DMS153 (cell line): ENCODE results near the gene SP6.

Experiments used
- DNase-seq: peaks from one replicate; lab custom pipeline; 2025; lab: John Stamatoyannopoulos, UW

SP6 gene

GRCh38 chr17:47853616-47854015, 2.7 kb upstream of the SP6 start:
- no peak for DNase-seq

GRCh38 chr17:47852113-47852949, 1.4 kb upstream of the SP6 start:
- no peak for DNase-seq

- no peak for DNase-seq
These were observed 775 bp upstream of the SP6 start for GRCh38 chr17:47851764-47852112.

GRCh38 chr17:47850373-47850691, 631 bp downstream of the SP6 start:
- no peak for DNase-seq

GRCh38 chr17:47848198-47848513, 2.8 kb downstream of the SP6 start:
- no peak for DNase-seq

GRCh38 chr17:47847341-47848197, 3.4 kb downstream of the SP6 start:
- DNase-seq: no peak

GRCh38 chr17:47846716-47847340, 4.1 kb downstream of the SP6 start:
- no peak for DNase-seq

- no peak for DNase-seq
These were observed 5.3 kb downstream of the SP6 start for GRCh38 chr17:47845716-47846075.

- DNase-seq: no peak
These were observed 5.9 kb downstream of the SP6 start for GRCh38 chr17:47844814-47845715.

GRCh38 chr17:47844227-47844626, 6.7 kb downstream of the SP6 start:
- DNase-seq: no peak

- no peak for DNase-seq
These were observed 7.6 kb downstream of the SP6 start for GRCh38 chr17:47843391-47843730.

- no peak for DNase-seq
These were observed 9.3 kb downstream of the SP6 start for GRCh38 chr17:47841488-47842291.

- DNase-seq: peak; percentile 87
These were observed 10.0 kb downstream of the SP6 start, which contains the start of gene SCRN2 for GRCh38 chr17:47840742-47841487. SCRN2 (minus strand) TSS chr17:47841273; CDS start chr17:47840843, 430 bp downstream.

- no peak for DNase-seq
These were observed 10.8 kb downstream of the SP6 start for GRCh38 chr17:47840001-47840741.

GRCh38 chr17:47839071-47839470, 11.9 kb downstream of the SP6 start:
- DNase-seq: no peak

GRCh38 chr17:47838636-47839035, 12.3 kb downstream of the SP6 start:
- no peak for DNase-seq

GRCh38 chr17:47837401-47838039, 13.4 kb downstream of the SP6 start:
- DNase-seq: no peak

GRCh38 chr17:47836601-47837000, 14.4 kb downstream of the SP6 start:
- DNase-seq: no peak

GRCh38 chr17:47834756-47835155, 16.2 kb downstream of the SP6 start:
- DNase-seq: no peak
